ENCODE results near the gene ALAS2. TPM values are rescaled to one million over a fixed set of nuclear protein-coding genes. Genes with fewer than 3 reads are reported as not detected.

ALAS2 gene
- total and polyA plus RNA-seq, 8 donors: 18.4 TPM; not detected in 7

- H3K4me1 ChIP-seq: peaks cover 0 to 21% (median 13%) of the 10 kb centered on the region in 4 donors
- intact Hi-C loops (cut with DNase I; ENCODE audit: low total_unique reads): no loop called here
- H3K27ac ChIP-seq: peak overlapping the region in 1 of 5 donors; percentile 50
- H3K36me3 ChIP-seq: peaks cover 0 to 35% (median 30%) of the 10 kb centered on the region in 4 donors
- TF ChIP-seq POLR2A (IDR thresholded peaks at IDR 0.05) (no peak), POLR2AphosphoS5 (IDR thresholded peaks at IDR 0.05) (no peak), EP300 (IDR thresholded peaks at IDR 0.05) (no peak), CTCF (IDR thresholded peaks at IDR 0.05) (no peak)
- H3K9me3 ChIP-seq: no peaks in the 10 kb centered on the region
- H3K4me3 ChIP-seq: no peak overlapping the region
- no peaks in the 10 kb centered on the region for H3K27me3 ChIP-seq
- WGBS, 5 donors: 35 to 72% (median 61%) methylated on average over 5 to 9 of the region's 9 CpGs
- no peak for DNase-seq
Observed at GRCh38 chrX:55008571-55009358, 22.0 kb downstream of the ALAS2 start.

- DNase-seq: peak; percentile 51 to 67
- no peaks in the 10 kb centered on the region for H3K27me3 ChIP-seq
- H3K4me1 ChIP-seq: peaks cover 0 to 21% (median 13%) of the 10 kb centered on the region in 4 donors
- WGBS, 5 donors: 13 to 54% (median 47%) methylated on average over 5 to 6 of the region's 6 CpGs
- no peaks in the 10 kb centered on the region for H3K9me3 ChIP-seq
- peak overlapping the region in 4 of 5 donors; percentile 5 to 71 (median 66) for H3K27ac ChIP-seq
- H3K4me3 ChIP-seq: no peak overlapping the region
- intact Hi-C loops (cut with DNase I; ENCODE audit: low total_unique reads): no loop called here
- peaks cover 0 to 46% (median 41%) of the 10 kb centered on the region in 4 donors for H3K36me3 ChIP-seq
- TF ChIP-seq POLR2A (IDR thresholded peaks at IDR 0.05) (no peak), POLR2AphosphoS5 (IDR thresholded peaks at IDR 0.05) (peak in 1 of 3 donors; percentile 27)
Observed at GRCh38 chrX:55007656-55008055, 23.1 kb downstream of the ALAS2 start.

GRCh38 chrX:55006827-55007621, 23.8 kb downstream of the ALAS2 start:
- no peak for DNase-seq
- Histone ChIP-seq H3K4me1 (peaks cover 0 to 21% (median 13%) of the 10 kb centered on the region in 4 donors), H3K36me3 (peaks cover 0 to 52% (median 46%) of the 10 kb centered on the region in 4 donors), H3K27me3 (no peaks in the 10 kb centered on the region), H3K4me3 (no peak overlapping the region), H3K27ac (peak overlapping the region; percentile 5 to 71 (median 63)), H3K9me3 (no peaks in the 10 kb centered on the region)
- WGBS, 5 donors: 81 to 93% (median 83%) methylated on average over 12 to 18 of the region's 18 CpGs
- TF ChIP-seq POLR2A (IDR thresholded peaks at IDR 0.05) (no peak), CTCF (IDR thresholded peaks at IDR 0.05) (no peak)
- intact Hi-C loops (cut with DNase I; ENCODE audit: low total_unique reads): no loop called here

GRCh38 chrX:55005256-55005655, 25.5 kb downstream of the ALAS2 start:
- H3K27me3 ChIP-seq: no peaks in the 10 kb centered on the region
- H3K27ac ChIP-seq: peak overlapping the region in 1 of 5 donors; percentile 4
- H3K36me3 ChIP-seq: peaks cover 0 to 54% (median 47%) of the 10 kb centered on the region in 4 donors
- no peak overlapping the region for H3K4me3 ChIP-seq
- intact Hi-C loops (cut with DNase I; ENCODE audit: low total_unique reads): no loop called here
- TF ChIP-seq POLR2AphosphoS5 (IDR thresholded peaks at IDR 0.05) (no peak), CTCF (IDR thresholded peaks at IDR 0.05) (no peak), POLR2A (IDR thresholded peaks at IDR 0.05) (no peak), EP300 (IDR thresholded peaks at IDR 0.05) (no peak)
- no peak for DNase-seq
- no peaks in the 10 kb centered on the region for H3K9me3 ChIP-seq
- peaks cover 0 to 32% (median 16%) of the 10 kb centered on the region in 4 donors for H3K4me1 ChIP-seq

Data from stomach (tissue), 9 donors.